ENCODE measurements around the gene CUTC. TPM values are rescaled to one million over a fixed set of nuclear protein-coding genes. Genes with fewer than 3 reads are reported as not detected.

CUTC gene
- total and polyA plus RNA-seq, 10 donors: 25.2 to 50.5 (median 38.1) TPM

- TF ChIP-seq POLR2A (IDR thresholded peaks at IDR 0.05) (no peak), CTCF (IDR thresholded peaks at IDR 0.05 in 8 of 11, conservative IDR thresholded peaks at IDR 0.05 in 3 of 11) (no peak), POLR2AphosphoS5 (IDR thresholded peaks at IDR 0.05) (no peak)
- WGBS, 5 donors: 88 to 92% (median 88%) methylated on average over 4 of the region's 4 CpGs
- intact Hi-C loops (cut with DNase I; ENCODE audit: low total_unique reads): no loop called here
Observed at GRCh38 chr10:99770408-99771045, 38.5 kb downstream of the CUTC start.

DNA sequence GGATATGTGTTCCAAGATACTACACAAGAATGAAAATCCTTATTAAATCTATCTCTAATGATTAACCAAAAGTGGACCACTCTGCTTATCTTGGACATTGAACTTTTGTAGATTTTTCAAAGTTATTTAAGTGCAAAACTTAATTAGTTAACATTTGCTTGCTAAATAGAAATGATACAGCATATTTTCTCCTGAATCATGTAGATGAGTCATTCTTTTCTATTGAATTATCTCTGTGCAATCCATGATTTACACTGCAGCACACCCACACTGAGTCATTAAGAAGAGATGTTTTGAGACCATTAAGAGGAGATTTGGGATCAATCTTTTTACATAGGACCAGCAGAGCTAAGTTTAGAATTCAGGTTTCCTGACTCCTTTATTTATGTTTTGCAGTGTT is 43.8 kb downstream of the CUTC start:
- Histone ChIP-seq H3K9me3 (no peaks in the 10 kb centered on the region), H3K27me3 (replicated peaks in 1 of 7) (no peaks in the 10 kb centered on the region), H3K36me3 (no peaks in the 10 kb centered on the region), H3K4me3 (no peak overlapping the region), H3K27ac (no peak overlapping the region), H3K4me1 (peaks cover 0 to 49% (median 7%) of the 10 kb centered on the region in 6 donors)
- intact Hi-C loops (cut with DNase I; ENCODE audit: low total_unique reads): no loop called here
- no peak for DNase-seq
- no peak for TF ChIP-seq CTCF (IDR thresholded peaks at IDR 0.05 in 8 of 11, conservative IDR thresholded peaks at IDR 0.05 in 3 of 11)
- no peak for TF ChIP-seq POLR2AphosphoS5 (IDR thresholded peaks at IDR 0.05)
- no peak for TF ChIP-seq POLR2A (IDR thresholded peaks at IDR 0.05)

More at GRCh38 chr10:99770408-99771045, 38.5 kb downstream of the CUTC start:
- H3K4me1 ChIP-seq: no peaks in the 10 kb centered on the region
- no peaks in the 10 kb centered on the region for H3K36me3 ChIP-seq
- H3K4me3 ChIP-seq: no peak overlapping the region
- DNase-seq: no peak
- H3K9me3 ChIP-seq: no peaks in the 10 kb centered on the region
- no peaks in the 10 kb centered on the region for H3K27me3 ChIP-seq (replicated peaks in 1 of 7)
- H3K27ac ChIP-seq: no peak overlapping the region

DNA sequence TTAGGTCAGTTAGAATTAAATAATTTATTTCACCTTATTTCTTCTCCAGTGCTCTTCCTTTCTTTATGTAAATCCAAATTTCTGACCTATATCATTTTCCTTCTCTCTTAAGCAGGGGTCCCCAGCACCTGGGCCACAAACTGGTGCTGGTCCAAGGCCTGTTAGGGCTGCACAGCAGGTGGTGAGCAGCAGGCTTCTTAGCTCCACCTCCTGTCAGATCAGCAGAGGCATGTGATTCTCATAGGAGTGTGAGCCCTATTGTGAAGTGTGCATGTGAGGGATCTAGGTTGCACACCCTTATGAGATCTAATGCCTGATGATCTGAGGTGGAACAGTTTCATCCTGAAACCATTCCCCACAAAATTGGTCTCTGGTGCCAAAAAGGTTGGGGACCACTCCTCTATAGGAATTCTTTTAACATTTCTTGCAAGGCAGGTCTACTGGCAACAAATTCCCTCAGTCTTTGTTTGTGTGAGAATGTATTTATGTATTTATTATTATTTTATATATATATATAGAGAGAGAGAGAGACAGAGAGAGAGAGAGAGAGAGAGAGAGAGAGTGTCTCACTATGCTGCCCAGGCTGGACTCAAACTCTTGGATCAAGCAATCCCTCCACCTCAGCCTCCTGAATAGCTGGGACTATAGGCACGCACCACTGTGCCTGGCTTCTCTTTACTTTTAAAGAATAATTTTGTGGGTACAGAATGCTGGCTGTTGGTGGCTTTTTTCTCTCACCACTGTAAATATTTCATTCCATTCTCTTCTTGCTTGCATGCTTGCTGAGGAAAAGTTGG is 46.1 kb downstream of the CUTC start:
- no peak for DNase-seq
- peaks cover 0 to 55% (median 12%) of the 10 kb centered on the region in 6 donors for H3K4me1 ChIP-seq
- no peaks in the 10 kb centered on the region for H3K9me3 ChIP-seq
- no peaks in the 10 kb centered on the region for H3K36me3 ChIP-seq
- H3K27ac ChIP-seq: peak overlapping the region in 5 of 8 donors; percentile 78 to 86 (median 85)
- H3K4me3 ChIP-seq: no peak overlapping the region
- intact Hi-C loops (cut with DNase I; ENCODE audit: low total_unique reads): no loop called here
- TF ChIP-seq POLR2AphosphoS5 (IDR thresholded peaks at IDR 0.05) (no peak), POLR2A (IDR thresholded peaks at IDR 0.05) (no peak), CTCF (IDR thresholded peaks at IDR 0.05 in 8 of 11, conservative IDR thresholded peaks at IDR 0.05 in 3 of 11) (no peak)
- no peaks in the 10 kb centered on the region for H3K27me3 ChIP-seq (replicated peaks in 1 of 7)
- 92 to 100% (median 95%) methylated on average over 1 of the region's 1 CpG for WGBS, 5 donors

- H3K27ac ChIP-seq: peak overlapping the region; percentile 23 to 86 (median 81)
- H3K4me3 ChIP-seq: peak overlapping the region in 1 of 8 donors; percentile 8
- WGBS, 5 donors: 16 to 39% (median 29%) methylated on average over 3 to 4 of the region's 4 CpGs
- H3K9me3 ChIP-seq: no peaks in the 10 kb centered on the region
- DNase-seq: no peak
- H3K4me1 ChIP-seq: peaks cover 0 to 55% (median 12%) of the 10 kb centered on the region in 6 donors
- H3K27me3 ChIP-seq (replicated peaks in 1 of 7): no peaks in the 10 kb centered on the region
- no peak for TF ChIP-seq POLR2A (IDR thresholded peaks at IDR 0.05)
- TF ChIP-seq CTCF (IDR thresholded peaks at IDR 0.05 in 8 of 11, conservative IDR thresholded peaks at IDR 0.05 in 3 of 11): no peak
- no peak for TF ChIP-seq POLR2AphosphoS5 (IDR thresholded peaks at IDR 0.05)
- intact Hi-C loops (cut with DNase I; ENCODE audit: low total_unique reads): no loop called here
- no peaks in the 10 kb centered on the region for H3K36me3 ChIP-seq
Observed at GRCh38 chr10:99779335-99779734, 47.3 kb downstream of the CUTC start.

Measured in spleen (tissue), 11 donors.